Measurements from ENCODE around the gene PFKFB2. TPM values are rescaled to one million over a fixed set of nuclear protein-coding genes. Genes with fewer than 3 reads are reported as not detected.

Gene PFKFB2
- total and polyA plus RNA-seq, 2 experiments from 2014 or later, result 9.5 to 19.2 TPM

DNA sequence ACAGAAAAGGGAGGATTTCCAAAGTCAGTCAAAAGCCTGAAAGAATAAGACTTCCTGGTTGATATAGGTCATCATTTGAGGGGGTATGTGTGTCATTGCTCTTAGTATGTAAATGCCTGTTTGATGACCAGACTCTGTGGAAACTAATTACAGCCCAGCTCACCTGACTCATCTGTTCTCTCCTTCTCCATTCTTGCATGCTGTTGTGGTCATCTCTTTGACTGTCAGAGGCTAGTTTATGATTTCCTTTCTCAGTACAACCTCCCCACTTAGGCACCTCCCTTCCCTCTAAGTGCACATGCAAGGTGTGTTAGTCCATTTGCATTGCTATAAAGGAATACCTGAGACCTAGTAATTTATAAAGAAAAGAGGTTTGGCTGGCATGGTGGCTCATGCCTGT lies 18.1 kb upstream of the PFKFB2 start:
- H3K4me1 ChIP-seq (ENCODE audit: insufficient read depth), result peaks cover 16% of the 10 kb centered on the region
- H3K27me3 ChIP-seq, result no peaks in the 10 kb centered on the region
- H3K9me3 ChIP-seq (ENCODE audit: low read depth), result no peaks in the 10 kb centered on the region
- H3K9me2 ChIP-seq (replicated peaks; ENCODE audit: insufficient read depth), result no peaks in the 10 kb centered on the region
- peak overlapping the region; percentile 65 for H3K27ac ChIP-seq
- H4K20me1 ChIP-seq (ENCODE audit: insufficient read depth, poor library complexity, severe bottlenecking), result no peaks in the 10 kb centered on the region
- no peak overlapping the region for H3K4me3 ChIP-seq
- TF ChIP-seq EZH2phosphoT487 (IDR thresholded peaks at IDR 0.05; ENCODE audit: low read depth, severe bottlenecking, unreplicated experiment), result no peak
- TF ChIP-seq, protein P1, sequence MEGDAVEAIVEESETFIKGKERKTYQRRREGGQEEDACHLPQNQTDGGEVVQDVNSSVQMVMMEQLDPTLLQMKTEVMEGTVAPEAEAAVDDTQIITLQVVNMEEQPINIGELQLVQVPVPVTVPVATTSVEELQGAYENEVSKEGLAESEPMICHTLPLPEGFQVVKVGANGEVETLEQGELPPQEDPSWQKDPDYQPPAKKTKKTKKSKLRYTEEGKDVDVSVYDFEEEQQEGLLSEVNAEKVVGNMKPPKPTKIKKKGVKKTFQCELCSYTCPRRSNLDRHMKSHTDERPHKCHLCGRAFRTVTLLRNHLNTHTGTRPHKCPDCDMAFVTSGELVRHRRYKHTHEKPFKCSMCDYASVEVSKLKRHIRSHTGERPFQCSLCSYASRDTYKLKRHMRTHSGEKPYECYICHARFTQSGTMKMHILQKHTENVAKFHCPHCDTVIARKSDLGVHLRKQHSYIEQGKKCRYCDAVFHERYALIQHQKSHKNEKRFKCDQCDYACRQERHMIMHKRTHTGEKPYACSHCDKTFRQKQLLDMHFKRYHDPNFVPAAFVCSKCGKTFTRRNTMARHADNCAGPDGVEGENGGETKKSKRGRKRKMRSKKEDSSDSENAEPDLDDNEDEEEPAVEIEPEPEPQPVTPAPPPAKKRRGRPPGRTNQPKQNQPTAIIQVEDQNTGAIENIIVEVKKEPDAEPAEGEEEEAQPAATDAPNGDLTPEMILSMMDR (IDR thresholded peaks at IDR 0.05; ENCODE audit: poor library complexity), result no peak
- no peak for TF ChIP-seq EZH2 (IDR thresholded peaks at IDR 0.05; ENCODE audit: borderline replicate concordance)
- H3K79me2 ChIP-seq, result peaks cover 6% of the 10 kb centered on the region
- H3K36me3 ChIP-seq (replicated peaks; ENCODE audit: insufficient read depth, low read depth), result no peaks in the 10 kb centered on the region
- DNase-seq (ENCODE audit: low spot score), result peak; percentile 43
- H3K4me2 ChIP-seq, result no peak overlapping the region
- H2AFZ ChIP-seq, result no peak overlapping the region

DNA sequence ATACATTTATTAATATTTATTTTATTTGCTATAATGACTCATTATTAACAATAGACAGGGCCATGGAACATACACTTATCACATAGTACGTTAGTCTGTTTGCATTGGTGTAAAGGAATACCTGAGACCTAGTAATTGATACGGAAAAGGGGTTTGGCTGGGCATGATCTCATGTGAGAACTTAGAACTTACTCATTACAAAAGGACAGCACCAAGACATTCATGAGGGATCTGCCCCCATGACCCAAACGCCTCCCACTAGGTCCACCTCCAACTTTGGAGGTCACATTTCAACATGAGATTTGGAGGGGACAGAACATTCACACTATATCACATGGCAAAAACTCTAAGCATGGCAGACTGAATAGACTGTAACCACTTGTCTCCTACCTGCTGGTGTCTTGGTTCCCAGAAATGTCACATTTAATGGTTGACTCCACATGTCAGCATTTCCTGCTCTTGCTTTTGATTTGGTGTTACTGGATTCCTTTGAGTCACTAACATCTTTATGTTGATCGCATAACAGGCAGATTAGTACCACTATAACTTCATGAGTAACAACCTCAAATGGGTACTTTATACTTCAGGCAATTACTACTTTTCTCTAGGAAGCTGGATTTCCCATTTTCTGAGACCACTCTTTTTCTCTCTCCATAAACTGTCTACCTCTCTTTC lies 17.1 kb upstream of the PFKFB2 start:
- H3K36me3 ChIP-seq (replicated peaks; ENCODE audit: insufficient read depth, low read depth), result no peaks in the 10 kb centered on the region
- H2AFZ ChIP-seq, result no peak overlapping the region
- no peaks in the 10 kb centered on the region for H4K20me1 ChIP-seq (ENCODE audit: insufficient read depth, poor library complexity, severe bottlenecking)
- H3K4me3 ChIP-seq, result no peak overlapping the region
- no peaks in the 10 kb centered on the region for H3K9me2 ChIP-seq (replicated peaks; ENCODE audit: insufficient read depth)
- no peak for DNase-seq (ENCODE audit: low spot score)
- peaks cover 23% of the 10 kb centered on the region for H3K4me1 ChIP-seq (ENCODE audit: insufficient read depth)
- WGBS (ENCODE audit: low lambda C conversion rate, missing lambda C conversion rate), result 74% methylated on average over 4 of the region's 4 CpGs
- no peaks in the 10 kb centered on the region for H3K9me3 ChIP-seq (ENCODE audit: low read depth)
- H3K27ac ChIP-seq, result no peak overlapping the region
- H3K4me2 ChIP-seq, result no peak overlapping the region
- TF ChIP-seq EZH2phosphoT487 (IDR thresholded peaks at IDR 0.05; ENCODE audit: low read depth, severe bottlenecking, unreplicated experiment) (no peak), EZH2 (IDR thresholded peaks at IDR 0.05; ENCODE audit: borderline replicate concordance) (no peak)
- TF ChIP-seq, protein P1 (IDR thresholded peaks at IDR 0.05; ENCODE audit: poor library complexity), result no peak
- H3K79me2 ChIP-seq, result peaks cover 5% of the 10 kb centered on the region
- no peaks in the 10 kb centered on the region for H3K27me3 ChIP-seq

DNA sequence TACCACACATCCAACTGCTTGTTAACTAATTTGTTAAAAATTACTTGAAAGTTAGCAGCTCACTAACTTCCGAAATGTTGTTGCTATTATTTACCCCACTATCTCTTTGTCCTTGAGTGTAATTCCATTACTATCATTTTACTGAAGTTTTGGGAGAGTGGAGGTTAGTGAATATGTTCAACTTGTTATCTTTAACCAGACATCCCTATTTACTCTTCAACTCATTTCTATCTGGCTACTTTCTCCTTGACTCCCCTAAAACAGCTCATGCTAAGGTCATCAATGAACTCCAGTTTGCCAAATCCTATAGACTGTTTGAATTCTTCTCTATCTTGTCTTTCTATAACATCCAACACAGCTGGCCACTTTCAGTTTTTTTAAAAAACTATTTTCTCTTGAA lies 16.2 kb upstream of the PFKFB2 start:
- DNase-seq (ENCODE audit: low spot score), result no peak
- Histone ChIP-seq H3K4me3 (no peak overlapping the region), H3K9me2 (replicated peaks; ENCODE audit: insufficient read depth) (no peaks in the 10 kb centered on the region), H3K36me3 (replicated peaks; ENCODE audit: insufficient read depth, low read depth) (no peaks in the 10 kb centered on the region), H2AFZ (no peak overlapping the region), H3K79me2 (no peaks in the 10 kb centered on the region), H3K9me3 (ENCODE audit: low read depth) (no peaks in the 10 kb centered on the region), H3K27ac (no peak overlapping the region), H3K27me3 (no peaks in the 10 kb centered on the region), H3K4me2 (no peak overlapping the region), H4K20me1 (ENCODE audit: insufficient read depth, poor library complexity, severe bottlenecking) (no peaks in the 10 kb centered on the region), H3K4me1 (ENCODE audit: insufficient read depth) (peaks cover 23% of the 10 kb centered on the region)
- 88% methylated on average over 1 of the region's 1 CpG for WGBS (ENCODE audit: low lambda C conversion rate, missing lambda C conversion rate)
- TF ChIP-seq EZH2phosphoT487 (IDR thresholded peaks at IDR 0.05; ENCODE audit: low read depth, severe bottlenecking, unreplicated experiment), result no peak
- TF ChIP-seq, protein P1 (IDR thresholded peaks at IDR 0.05; ENCODE audit: poor library complexity), result no peak

All from hepatocyte (in vitro differentiated cells).